Breast epithelium (tissue), 4 donors: ENCODE results near the gene CASQ1. TPM values are rescaled to one million over a fixed set of nuclear protein-coding genes. Genes with fewer than 3 reads are reported as not detected.

Experiments used
- DNase-seq, 2 donors: peaks; one replicate each; pipeline ENCODE4 v3.0.0-alpha.2; 2019; ENCODE audit warnings: low spot score in 2 of 2
- H3K27ac ChIP-seq, 2 donors: fragments of 200-600 bp; sonication (generic) in 1 of 2; one replicate each; pipeline ENCODE4 v1.5.1; 2016 to 2019; ENCODE audit warnings: mild to moderate bottlenecking in 1 of 2
- H3K27me3 ChIP-seq, 2 donors: fragments of 200-600 bp; sonication (generic) in 1 of 2; one replicate each; pipeline versions ENCODE4 v1.5.1 to v1.6.0; 2017 to 2019; ENCODE audit warnings: control low read depth in 1 of 2, mild to moderate bottlenecking in 1 of 2
- H3K36me3 ChIP-seq: fragments of 200-600 bp; one replicate; pipeline ENCODE4 v1.5.1; 2019
- H3K4me1 ChIP-seq, 2 donors: fragments of 200-600 bp; sonication (generic); one replicate each; pipeline ENCODE4 v1.5.1; 2016 to 2019; ENCODE audit warnings: control low read depth in 1 of 2
- H3K4me3 ChIP-seq, 3 donors: fragments of 200-600 bp; sonication (generic); 1 replicate in 2 of 3; 2 replicates in 1 of 3; pipeline ENCODE4 v1.5.1; 2016 to 2019; ENCODE audit warnings: mild to moderate bottlenecking in 3 of 3, moderate library complexity in 2 of 3
- H3K9me3 ChIP-seq, 2 donors: fragments of 200-600 bp; sonication (generic) in 1 of 2; one replicate each; pipeline ENCODE4 v1.5.1; 2016 to 2019; ENCODE audit warnings: control low read depth in 1 of 2
- POLR2A ChIP-seq: fragments of 450-650 bp; IDR thresholded peaks from one replicate; pipeline ENCODE4 v1.6.1; 2016; ENCODE audit warnings: antibody characterized with exemption, mild to moderate bottlenecking, moderate library complexity
- POLR2AphosphoS5 ChIP-seq, 3 donors: sonication (generic); formaldehyde crosslinking; IDR thresholded peaks; one replicate each; pipeline ENCODE4 v1.6.1; 2017; ENCODE audit warnings: antibody characterized with exemption in 3 of 3
- intact Hi-C: fragments of 100-400 bp; cut with DNase I; formaldehyde crosslinking; loops from one replicate; pipeline ENCODE4 v1.15.1; 2023; ENCODE audit warnings: low total_unique reads
- total RNA-seq, 3 donors: library from RNA; depleted of rRNA; stranded (reverse); fragments of >200 nt; gene quantifications; one replicate each; pipeline ENCODE4 v1.1.0, GENCODE V29; 2016
- TF ChIP-seq, protein P1 (sequence below), 3 donors: fragments of 450-650 bp; IDR thresholded peaks; one replicate each; pipeline ENCODE4 v1.5.1; 2016 to 2017; ENCODE audit warnings: antibody characterized with exemption in 3 of 3, mild to moderate bottlenecking in 3 of 3, moderate library complexity in 3 of 3

The CASQ1 gene
- total RNA-seq, 3 donors from 2014 or later = 0.59 TPM; not detected in 2

DNA sequence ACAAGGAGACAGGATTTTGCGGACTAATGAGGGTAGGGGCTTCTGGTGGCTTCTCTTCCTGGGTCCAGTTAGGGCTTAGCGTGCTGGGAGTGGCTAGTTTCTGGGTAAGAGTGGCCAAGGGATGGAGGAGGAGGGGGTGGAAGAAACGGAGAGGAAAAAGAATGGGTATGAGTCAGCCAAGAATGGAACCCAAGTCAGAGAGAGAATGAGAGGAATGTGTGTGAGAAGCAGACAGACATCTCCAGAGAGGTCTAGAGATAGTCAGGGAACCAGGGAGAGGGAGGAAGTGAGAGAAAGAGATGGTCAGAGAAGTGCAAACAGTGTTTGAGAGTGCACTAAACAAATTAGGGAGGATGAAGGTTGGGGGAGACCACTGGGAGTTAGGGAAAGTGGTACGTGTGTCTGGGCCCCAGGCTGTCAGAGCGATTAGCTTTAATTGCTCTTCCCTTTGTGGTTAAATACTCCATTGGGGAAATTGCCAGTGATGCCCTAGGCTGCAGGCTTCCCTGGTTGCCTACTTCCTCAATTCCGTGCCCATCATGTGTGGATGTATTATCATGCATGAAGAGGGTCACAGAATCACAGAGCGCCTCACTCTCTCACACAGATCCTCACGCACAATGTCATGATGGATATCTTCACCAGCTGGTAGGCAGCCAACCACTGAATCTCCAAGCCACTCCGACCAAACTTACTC, 16.2 kb downstream of the CASQ1 start:
- DNase-seq = peak in 1 of 2 donors; percentile 38
- no peaks in the 10 kb centered on the region for H3K36me3 ChIP-seq
- H3K27me3 ChIP-seq = no peaks in the 10 kb centered on the region
- peak overlapping the region; percentile 95 to 96 for H3K27ac ChIP-seq
- TF ChIP-seq POLR2A (no peak), POLR2AphosphoS5 (IDR thresholded peaks at IDR 0.05) (no peak)
- TF ChIP-seq, protein P1, sequence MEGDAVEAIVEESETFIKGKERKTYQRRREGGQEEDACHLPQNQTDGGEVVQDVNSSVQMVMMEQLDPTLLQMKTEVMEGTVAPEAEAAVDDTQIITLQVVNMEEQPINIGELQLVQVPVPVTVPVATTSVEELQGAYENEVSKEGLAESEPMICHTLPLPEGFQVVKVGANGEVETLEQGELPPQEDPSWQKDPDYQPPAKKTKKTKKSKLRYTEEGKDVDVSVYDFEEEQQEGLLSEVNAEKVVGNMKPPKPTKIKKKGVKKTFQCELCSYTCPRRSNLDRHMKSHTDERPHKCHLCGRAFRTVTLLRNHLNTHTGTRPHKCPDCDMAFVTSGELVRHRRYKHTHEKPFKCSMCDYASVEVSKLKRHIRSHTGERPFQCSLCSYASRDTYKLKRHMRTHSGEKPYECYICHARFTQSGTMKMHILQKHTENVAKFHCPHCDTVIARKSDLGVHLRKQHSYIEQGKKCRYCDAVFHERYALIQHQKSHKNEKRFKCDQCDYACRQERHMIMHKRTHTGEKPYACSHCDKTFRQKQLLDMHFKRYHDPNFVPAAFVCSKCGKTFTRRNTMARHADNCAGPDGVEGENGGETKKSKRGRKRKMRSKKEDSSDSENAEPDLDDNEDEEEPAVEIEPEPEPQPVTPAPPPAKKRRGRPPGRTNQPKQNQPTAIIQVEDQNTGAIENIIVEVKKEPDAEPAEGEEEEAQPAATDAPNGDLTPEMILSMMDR (IDR thresholded peaks at IDR 0.05) = no peak
- H3K4me3 ChIP-seq = peak overlapping the region; percentile 88 to 96 (median 95)
- intact Hi-C loops = no loop called here
- H3K4me1 ChIP-seq = peaks cover 14 to 26% of the 10 kb centered on the region in 2 donors
- H3K9me3 ChIP-seq = no peaks in the 10 kb centered on the region

DNA sequence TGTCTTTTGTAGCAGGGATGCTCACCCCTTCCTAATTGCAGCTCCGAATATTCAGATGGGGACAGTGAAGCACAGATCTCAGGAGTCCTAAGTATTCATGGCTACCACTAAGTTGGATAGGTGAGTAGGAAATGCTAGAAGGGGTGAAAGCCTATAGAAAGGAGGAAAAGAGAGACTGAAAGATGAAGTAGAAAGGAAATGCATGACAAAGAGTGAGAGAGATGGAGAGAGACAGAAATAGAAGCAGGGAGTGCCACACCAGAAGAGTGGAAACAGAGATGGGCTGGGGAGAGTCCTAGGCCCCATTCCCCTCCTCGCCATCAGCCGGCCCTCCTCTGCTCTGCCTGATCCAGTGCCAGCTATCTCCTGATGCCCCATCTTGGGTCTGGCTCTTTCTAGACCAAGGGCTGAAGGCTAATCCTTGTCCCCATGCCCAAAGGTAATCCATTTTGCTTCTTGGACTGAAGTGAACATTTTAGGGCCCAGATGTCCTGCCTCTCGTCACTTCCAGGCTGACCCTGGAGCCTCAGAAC, 16.8 kb downstream of the CASQ1 start:
- Histone ChIP-seq H3K9me3 (no peaks in the 10 kb centered on the region), H3K4me1 (peaks cover 14 to 26% of the 10 kb centered on the region in 2 donors), H3K4me3 (no peak overlapping the region), H3K27me3 (no peaks in the 10 kb centered on the region), H3K27ac (peak overlapping the region; percentile 95 to 96), H3K36me3 (no peaks in the 10 kb centered on the region)
- TF ChIP-seq POLR2A = no peak
- no peak for DNase-seq
- intact Hi-C loops = no loop called here

DNA sequence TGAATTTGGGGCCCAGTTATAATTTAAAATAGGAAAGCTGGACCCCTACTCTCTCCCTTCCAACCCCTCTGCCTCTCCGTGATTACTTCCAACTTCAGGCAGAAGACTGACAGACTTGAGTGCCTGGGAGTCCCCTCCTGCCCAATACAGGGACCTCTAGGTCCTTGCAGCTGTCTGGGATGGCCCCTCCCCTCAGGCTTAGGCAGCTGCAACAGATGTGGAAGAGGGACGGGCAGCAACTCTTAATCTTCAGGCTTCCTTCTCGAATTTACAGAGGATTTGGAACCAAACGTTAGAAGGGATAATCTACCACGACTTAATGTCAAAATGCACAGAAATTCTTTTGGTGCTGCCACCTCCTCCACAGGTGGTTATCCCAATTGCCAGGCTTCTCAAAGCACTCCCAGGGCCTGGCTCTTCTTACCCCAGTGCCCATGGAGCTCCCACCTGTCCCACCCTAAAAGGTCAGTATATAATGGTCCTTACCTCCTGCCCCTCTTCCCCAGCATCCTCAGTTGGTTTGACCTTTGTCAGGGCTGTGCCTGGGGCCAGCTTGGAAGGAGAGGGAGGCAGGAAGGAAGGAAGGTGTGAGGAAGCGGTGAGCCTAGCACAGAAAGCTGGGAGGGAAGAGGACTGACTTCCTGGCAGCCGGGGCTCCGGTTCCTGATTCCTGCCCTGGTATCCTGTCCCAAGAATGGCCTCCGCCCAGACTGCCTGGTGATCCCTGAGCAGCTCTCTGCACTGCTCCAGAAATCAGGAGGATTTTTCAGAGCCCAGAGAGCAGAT, 17.6 kb downstream of the CASQ1 start:
- Histone ChIP-seq H3K27ac (peak overlapping the region; percentile 95 to 96), H3K4me3 (peak overlapping the region in 1 of 3 donors; percentile 24), H3K36me3 (no peaks in the 10 kb centered on the region), H3K9me3 (no peaks in the 10 kb centered on the region), H3K4me1 (peaks cover 14 to 26% of the 10 kb centered on the region in 2 donors), H3K27me3 (no peaks in the 10 kb centered on the region)
- intact Hi-C loops = no loop called here
- no peak for TF ChIP-seq POLR2A
- no peak for TF ChIP-seq POLR2AphosphoS5 (IDR thresholded peaks at IDR 0.05)
- TF ChIP-seq, protein P1 (IDR thresholded peaks at IDR 0.05) = no peak
- DNase-seq = no peak

DNA sequence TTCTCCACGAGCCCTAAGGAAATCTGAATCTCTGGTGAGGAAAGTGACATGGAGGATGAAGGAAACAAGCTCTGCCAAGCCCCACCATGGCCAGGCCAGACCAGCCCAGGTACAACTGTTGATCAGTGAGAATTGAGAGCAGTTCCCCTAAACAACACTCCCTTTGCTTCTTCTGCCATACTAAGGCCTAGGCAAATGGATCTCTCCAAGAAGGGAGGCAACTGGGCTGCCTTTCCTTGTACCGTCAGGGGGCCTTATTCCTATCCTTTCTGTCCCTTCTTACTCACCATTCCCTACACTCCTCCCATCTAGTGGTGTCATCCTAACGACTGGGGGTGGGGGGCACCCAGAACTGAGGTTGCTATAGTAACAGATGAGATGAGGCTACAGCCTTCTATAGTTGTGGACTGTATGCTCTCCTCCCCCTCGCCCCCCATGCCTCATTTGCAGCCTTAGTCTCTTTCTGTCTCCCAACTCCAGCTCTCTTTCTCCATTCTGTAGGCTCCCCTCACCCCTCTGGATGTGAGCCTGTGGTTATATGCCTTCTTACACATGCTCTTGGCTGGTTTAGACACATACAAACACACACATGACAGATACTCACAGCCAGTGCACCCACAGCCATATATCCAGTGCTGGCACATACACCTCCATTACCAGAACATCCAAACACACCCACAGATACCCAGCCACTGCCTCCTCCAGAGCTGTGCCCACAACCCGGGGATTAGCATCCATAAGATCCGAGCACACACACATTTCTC, 18.4 kb downstream of the CASQ1 start:
- Histone ChIP-seq H3K4me1 (peaks cover 14 to 26% of the 10 kb centered on the region in 2 donors), H3K4me3 (peak overlapping the region in 1 of 3 donors; percentile 24), H3K9me3 (no peaks in the 10 kb centered on the region), H3K27me3 (no peaks in the 10 kb centered on the region), H3K27ac (peak overlapping the region; percentile 95 to 96), H3K36me3 (no peaks in the 10 kb centered on the region)
- TF ChIP-seq POLR2AphosphoS5 (IDR thresholded peaks at IDR 0.05) (no peak), POLR2A (no peak)
- TF ChIP-seq, protein P1 (IDR thresholded peaks at IDR 0.05) = no peak
- no peak for DNase-seq
- intact Hi-C loops = no loop called here

DNA sequence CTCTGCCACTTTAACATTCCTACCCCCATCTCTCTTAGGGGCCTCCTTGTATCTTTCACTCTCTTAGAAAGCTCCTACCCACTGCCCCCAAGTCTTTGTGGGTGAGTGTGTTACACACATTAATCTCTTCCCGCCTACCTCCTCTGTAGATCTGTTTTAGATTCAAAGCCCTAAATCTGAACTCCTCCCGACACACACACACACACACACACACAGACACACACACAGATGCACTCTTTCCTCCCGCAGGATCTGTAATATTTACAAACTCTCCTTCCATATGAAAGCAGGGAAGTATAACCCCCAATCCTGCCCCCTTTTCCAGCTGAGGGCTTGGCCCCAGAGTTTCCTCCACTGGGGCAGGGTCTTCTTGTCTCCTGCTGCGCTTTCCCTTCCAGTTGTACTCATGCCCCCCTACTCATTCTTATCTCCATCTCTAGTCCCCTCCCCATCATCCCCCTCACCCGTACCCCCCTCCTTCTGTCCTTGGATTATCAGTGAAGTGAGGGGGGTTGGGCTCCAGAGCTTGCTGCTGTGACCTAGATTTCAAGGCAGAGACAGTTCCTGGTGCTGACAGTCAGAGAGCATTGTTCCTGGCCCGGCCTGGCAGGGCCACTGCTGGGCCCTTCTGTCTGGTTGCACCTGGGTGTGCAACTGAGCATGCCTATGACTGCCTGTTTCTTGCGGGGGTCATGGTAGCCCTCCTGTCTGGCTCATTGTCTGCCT, 19.1 kb downstream of the CASQ1 start:
- H3K27ac ChIP-seq = peak overlapping the region; percentile 95 to 96
- TF ChIP-seq POLR2A (no peak), POLR2AphosphoS5 (IDR thresholded peaks at IDR 0.05) (no peak)
- TF ChIP-seq, protein P1 (IDR thresholded peaks at IDR 0.05) = no peak
- no peaks in the 10 kb centered on the region for H3K27me3 ChIP-seq
- DNase-seq = no peak
- H3K36me3 ChIP-seq = no peaks in the 10 kb centered on the region
- H3K4me3 ChIP-seq = no peak overlapping the region
- intact Hi-C loops = no loop called here
- H3K4me1 ChIP-seq = peaks cover 12 to 26% of the 10 kb centered on the region in 2 donors
- H3K9me3 ChIP-seq = no peaks in the 10 kb centered on the region
